AG04450 (cell line): ENCODE measurements around the gene PTTG2. TPM values are rescaled to one million over a fixed set of nuclear protein-coding genes. Genes with fewer than 3 reads are reported as not detected.
"Not testable (repeated sequence)": the region's sequence is repeated elsewhere in the genome, so short reads cannot be mapped to it uniquely, and the experiment has no call there.

Source experiments
- CTCF ChIA-PET: fragments of 300-600, 350-600 bp; formaldehyde crosslinking; extraction: SDS; loops from one replicate; lab custom pipeline; 2022; ENCODE audit warnings: antibody characterized with exemption, inconsistent platforms; lab: Charles Lee
- POLR2A ChIA-PET: fragments of 350-600 bp; formaldehyde crosslinking; extraction: SDS; loops from one replicate; lab custom pipeline; 2021; ENCODE audit warnings: antibody characterized with exemption, inconsistent platforms; lab: Yijun Ruan, JAX
- DNase-seq: peaks from one replicate; pipeline ENCODE4 v3.0.0-alpha.2; 2011; ENCODE audit warnings: low read depth, low spot score
- H3K27ac ChIP-seq: one replicate; pipeline ENCODE4 v1.5.1; 2012; ENCODE audit warnings: low read depth, low read length, control low read depth
- H3K27me3 ChIP-seq: one replicate; pipeline ENCODE4 v1.6.0; 2012; ENCODE audit warnings: low read length; ENCODE audit not compliant: control insufficient read depth, insufficient read depth
- H3K4me3 ChIP-seq: 2 replicates; pipeline ENCODE4 v1.5.1; 2011; ENCODE audit warnings: mild to moderate bottlenecking, low read depth, low read length, control low read depth
- H3K9me3 ChIP-seq: 2 replicates; pipeline ENCODE4 v1.5.1; 2012; ENCODE audit warnings: low read length; ENCODE audit not compliant: control insufficient read depth, insufficient read depth
- CTCF ChIP-seq: IDR thresholded peaks from 2 replicates; pipeline ENCODE4 v1.5.1; 2011; ENCODE audit warnings: low read depth, low read length, control low read depth, inconsistent platforms
- polyA plus RNA-seq: library from polyadenylated mRNA; depleted of rRNA; stranded (reverse); fragments of >200 nt; gene quantifications from 2 replicates; pipeline ENCODE4 v1.2.3, GENCODE V29; 2011

The PTTG2 gene
- polyA plus RNA-seq, 1 experiment, result not detected

DNA sequence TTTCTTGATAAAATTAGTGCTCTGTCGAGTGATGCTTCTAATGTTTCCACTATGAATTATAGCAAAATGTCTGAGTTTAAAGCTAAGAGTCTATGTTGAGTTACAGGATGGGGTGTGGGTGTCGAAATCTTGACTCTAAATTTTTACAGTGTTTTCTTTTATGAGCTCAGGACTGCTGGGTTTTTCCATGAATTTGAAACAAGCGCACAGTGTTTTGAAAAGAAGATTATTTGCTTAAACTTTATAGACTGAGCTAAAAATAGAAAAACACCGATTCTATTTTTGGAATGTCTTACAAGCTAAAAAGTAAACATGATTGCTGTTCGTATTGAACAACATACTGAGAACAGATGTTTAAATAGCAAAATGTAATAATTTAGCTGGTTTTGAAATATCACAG, 7.5 kb downstream of the PTTG2 start:
- no peak overlapping the region for H3K4me3 ChIP-seq
- DNase-seq, result no peak
- H3K27ac ChIP-seq, result no peak overlapping the region
- peaks cover 4% of the 10 kb centered on the region for H3K27me3 ChIP-seq
- POLR2A ChIA-PET, result no interaction called here
- no peaks in the 10 kb centered on the region; the same call in 1 of the 2 replicates for H3K9me3 ChIP-seq
- TF ChIP-seq CTCF, result no peak
- CTCF ChIA-PET, result no interaction called here

DNA sequence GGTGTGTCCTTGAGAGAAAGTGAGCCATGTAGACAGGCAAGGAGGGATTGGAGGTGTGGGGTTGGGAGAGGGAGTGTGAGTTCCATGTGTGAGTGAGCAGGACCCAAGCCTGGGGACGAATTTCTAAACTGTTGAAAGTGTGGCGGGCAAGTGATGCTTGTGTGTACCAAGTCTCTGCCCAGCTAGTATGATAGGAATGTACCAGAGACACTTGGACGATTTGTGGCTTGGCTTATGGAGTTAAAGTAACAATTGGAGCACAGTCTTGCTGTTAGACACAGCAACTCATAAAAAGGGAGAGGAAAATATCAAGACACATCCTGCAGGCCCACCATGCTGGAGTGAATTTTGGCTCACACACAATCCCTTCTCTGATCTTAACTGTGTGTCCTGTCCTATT, 8.5 kb downstream of the PTTG2 start:
- ChIA-PET POLR2A (no interaction called here), CTCF (no interaction called here)
- Histone ChIP-seq H3K4me3 (no peak overlapping the region), H3K9me3 (no peaks in the 10 kb centered on the region), H3K27ac (no peak overlapping the region), H3K27me3 (peaks cover 4% of the 10 kb centered on the region)
- TF ChIP-seq CTCF, result no peak
- DNase-seq, result no peak

- peak; percentile 36 for TF ChIP-seq CTCF
- no peaks in the 10 kb centered on the region for H3K9me3 ChIP-seq
Measured at GRCh38 chr4:37970702-37971101, 10.5 kb downstream of the PTTG2 start.

DNA sequence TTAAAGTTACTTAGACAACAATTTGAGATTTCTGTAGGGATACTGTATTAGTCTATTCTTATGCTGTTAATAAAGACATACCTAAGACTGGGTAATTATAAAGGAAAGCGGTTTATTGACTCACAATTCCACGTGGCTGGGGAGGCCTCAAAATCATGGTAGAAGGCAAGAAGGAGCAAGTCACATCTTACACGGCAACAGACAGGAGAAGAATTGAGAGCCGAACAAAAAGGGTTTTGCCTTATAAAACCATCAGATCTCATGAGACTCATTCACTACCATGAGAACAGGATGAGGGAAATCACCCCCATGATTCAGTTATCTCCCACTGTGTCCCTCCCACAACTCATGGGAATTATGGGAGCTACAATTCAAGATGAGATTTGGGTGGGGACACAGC, 11.0 kb downstream of the PTTG2 start:
- H3K27ac ChIP-seq, result no peak overlapping the region
- no peak for TF ChIP-seq CTCF
- no peak overlapping the region for H3K4me3 ChIP-seq
- ChIA-PET POLR2A (no interaction called here), CTCF (interaction anchor here (1.0 to 1.1 kb wide), 2 partner anchors 35 to 64 kb away, joined by 3 read pairs; no protein-coding TSS in a partner anchor)
- H3K9me3 ChIP-seq, result no peaks in the 10 kb centered on the region
- H3K27me3 ChIP-seq, result no peaks in the 10 kb centered on the region
- no peak for DNase-seq

More at GRCh38 chr4:37970702-37971101, 10.5 kb downstream of the PTTG2 start:
- no peak overlapping the region for H3K4me3 ChIP-seq
- no peak for DNase-seq
- H3K27ac ChIP-seq, result no peak overlapping the region
- ChIA-PET CTCF (interaction anchor here (0.6 to 1.1 kb wide), 2 partner anchors 33 to 35 kb away, joined by 3 to 6 read pairs; no protein-coding TSS in a partner anchor), POLR2A (no interaction called here)
- no peaks in the 10 kb centered on the region for H3K27me3 ChIP-seq

- ChIA-PET CTCF (no interaction called here), POLR2A (no interaction called here)
- DNase-seq, result no peak
- no peak overlapping the region for H3K27ac ChIP-seq
- no peak overlapping the region for H3K4me3 ChIP-seq
- no peaks in the 10 kb centered on the region; the same call in 1 of the 2 replicates for H3K9me3 ChIP-seq
- no peaks in the 10 kb centered on the region for H3K27me3 ChIP-seq
- no peak for TF ChIP-seq CTCF
Measured at GRCh38 chr4:37973441-37973840, 13.2 kb downstream of the PTTG2 start.

GRCh38 chr4:37975321-37975822, 15.2 kb downstream of the PTTG2 start:
- DNase-seq, H3K4me3 ChIP-seq, H3K9me3 ChIP-seq, CTCF ChIA-PET, H3K27me3 ChIP-seq, POLR2A ChIA-PET, H3K27ac ChIP-seq: not testable (repeated sequence)
